Activated B cell treated with CpG ODN at 0.5 μM for 24 hours (primary cell): ENCODE measurements around the gene PLSCR4. TPM values are rescaled to one million over a fixed set of nuclear protein-coding genes. Genes with fewer than 3 reads are reported as not detected.

Source experiments
- ATAC-seq: fragments of 200-7000 bp; cut with Tn5 transposase; one replicate; pipeline ENCODE4 v1.10.0; 2021; ENCODE audit warnings: low read depth, mild to moderate bottlenecking, moderate library complexity
- CTCF ChIA-PET: fragments of 350-600 bp; sonication (Branson Sonifier 250); formaldehyde crosslinking; loops from one replicate; lab custom pipeline; 2021; ENCODE audit warnings: antibody characterized with exemption; lab: Charles Lee
- POLR2A ChIA-PET: fragments of 350-600 bp; sonication (Branson Sonifier 250); formaldehyde crosslinking; loops from one replicate; lab custom pipeline; 2021; ENCODE audit warnings: antibody characterized with exemption; lab: Charles Lee
- DNase-seq: peaks from one replicate; pipeline ENCODE4 v3.0.0; 2022
- H3K27ac Mint-ChIP-seq: one replicate; pipeline ENCODE4 v1.8.0; 2020; ENCODE audit warnings: mixed read lengths
- H3K27me3 Mint-ChIP-seq: one replicate; pipeline ENCODE4 v1.8.0; 2021; ENCODE audit warnings: mixed read lengths
- H3K36me3 Mint-ChIP-seq: one replicate; pipeline ENCODE4 v1.8.0; 2021; ENCODE audit warnings: low read depth, mixed read lengths
- H3K4me1 Mint-ChIP-seq: one replicate; pipeline ENCODE4 v1.8.0; 2021; ENCODE audit warnings: mixed read lengths
- H3K4me3 Mint-ChIP-seq: one replicate; pipeline ENCODE4 v1.8.0; 2020; ENCODE audit warnings: mild to moderate bottlenecking, mixed read lengths
- H3K9me3 Mint-ChIP-seq: one replicate; pipeline ENCODE4 v1.8.0; 2020; ENCODE audit warnings: mixed read lengths
- intact Hi-C: fragments of 100-400 bp; cut with micrococcal nuclease; formaldehyde crosslinking; loops from one replicate; pipeline ENCODE4 v1.15.1; 2024
- total RNA-seq: library from RNA; stranded (reverse); gene quantifications from 2 replicates; pipeline ENCODE4 v1.2.3, GENCODE V29; 2022
- TF ChIP-seq, protein P1 (sequence below): fragments of 200-600 bp; IDR thresholded peaks from one replicate; pipeline ENCODE4 v1.8.0; 2022; ENCODE audit warnings: antibody characterized with exemption, mild to moderate bottlenecking

PLSCR4 gene
- total RNA-seq, 1 donor from 2014 or later = not detected

DNA sequence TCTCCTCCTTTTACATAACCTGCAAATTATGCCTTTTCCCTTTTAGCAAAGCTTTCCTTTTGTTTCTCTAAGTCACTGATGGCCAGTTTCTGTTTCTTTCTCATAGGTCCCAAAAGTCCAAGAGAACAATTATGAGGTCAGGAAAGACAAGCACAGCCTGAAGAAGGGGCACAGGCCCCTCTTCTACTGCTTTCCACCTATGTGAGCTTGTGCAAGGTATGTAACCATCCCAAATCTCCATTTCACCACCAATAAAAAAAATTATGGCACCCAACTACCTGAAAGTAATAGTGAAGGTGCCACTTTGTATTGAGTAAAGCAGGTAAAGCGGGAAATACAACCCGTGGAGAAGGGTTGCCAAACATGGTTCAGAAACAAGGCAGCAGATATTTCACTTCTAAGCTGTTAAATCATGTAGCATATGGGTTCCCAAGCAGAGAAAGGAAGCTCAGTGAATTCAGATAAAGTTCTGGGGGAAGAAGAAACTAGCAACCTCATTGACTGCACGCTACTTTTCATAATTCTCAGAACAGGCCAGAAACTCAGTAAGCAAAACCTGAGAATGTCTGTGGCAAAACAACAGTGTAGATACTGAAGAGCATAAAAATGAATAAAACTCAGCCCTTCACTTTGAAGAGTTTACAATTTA lies 94.1 kb downstream of the PLSCR4 start:
- POLR2A ChIA-PET = no interaction called here
- H3K4me1 Mint-ChIP-seq = peaks cover 14% of the 10 kb centered on the region
- H3K9me3 Mint-ChIP-seq = no peaks in the 10 kb centered on the region
- no peaks in the 10 kb centered on the region for H3K36me3 Mint-ChIP-seq
- ATAC-seq = no peak
- no peak overlapping the region for H3K4me3 Mint-ChIP-seq
- CTCF ChIA-PET = interaction anchor here (1.0 kb wide), 1 partner anchor 9 kb away, joined by 3 read pairs; no protein-coding TSS in a partner anchor
- H3K27me3 Mint-ChIP-seq = peaks cover 21% of the 10 kb centered on the region
- DNase-seq = no peak
- TF ChIP-seq, protein P1, sequence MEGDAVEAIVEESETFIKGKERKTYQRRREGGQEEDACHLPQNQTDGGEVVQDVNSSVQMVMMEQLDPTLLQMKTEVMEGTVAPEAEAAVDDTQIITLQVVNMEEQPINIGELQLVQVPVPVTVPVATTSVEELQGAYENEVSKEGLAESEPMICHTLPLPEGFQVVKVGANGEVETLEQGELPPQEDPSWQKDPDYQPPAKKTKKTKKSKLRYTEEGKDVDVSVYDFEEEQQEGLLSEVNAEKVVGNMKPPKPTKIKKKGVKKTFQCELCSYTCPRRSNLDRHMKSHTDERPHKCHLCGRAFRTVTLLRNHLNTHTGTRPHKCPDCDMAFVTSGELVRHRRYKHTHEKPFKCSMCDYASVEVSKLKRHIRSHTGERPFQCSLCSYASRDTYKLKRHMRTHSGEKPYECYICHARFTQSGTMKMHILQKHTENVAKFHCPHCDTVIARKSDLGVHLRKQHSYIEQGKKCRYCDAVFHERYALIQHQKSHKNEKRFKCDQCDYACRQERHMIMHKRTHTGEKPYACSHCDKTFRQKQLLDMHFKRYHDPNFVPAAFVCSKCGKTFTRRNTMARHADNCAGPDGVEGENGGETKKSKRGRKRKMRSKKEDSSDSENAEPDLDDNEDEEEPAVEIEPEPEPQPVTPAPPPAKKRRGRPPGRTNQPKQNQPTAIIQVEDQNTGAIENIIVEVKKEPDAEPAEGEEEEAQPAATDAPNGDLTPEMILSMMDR = no peak
- H3K27ac Mint-ChIP-seq = no peak overlapping the region
- intact Hi-C loops = no loop called here

DNA sequence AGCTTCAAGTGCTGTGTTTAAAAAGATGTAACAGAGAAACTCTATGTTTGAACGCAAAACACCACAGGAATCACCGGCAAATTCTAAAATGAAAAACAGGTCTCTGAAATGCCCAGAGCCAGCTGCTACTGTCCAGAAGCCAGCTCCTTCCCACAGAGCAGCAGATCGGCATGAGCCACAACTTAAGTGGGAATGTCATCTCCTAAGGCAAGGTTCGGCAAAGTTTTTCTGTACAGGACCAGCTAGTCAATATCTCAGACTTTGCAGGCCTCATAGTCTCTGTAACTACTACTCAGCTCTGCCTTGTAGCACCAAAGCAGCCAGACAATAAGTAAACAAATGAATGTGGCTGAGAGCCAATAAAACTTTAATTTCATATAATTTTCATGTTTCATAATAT lies 94.8 kb downstream of the PLSCR4 start:
- ChIA-PET POLR2A (no interaction called here), CTCF (interaction anchor here (1.0 kb wide), 1 partner anchor 10 kb away, joined by 3 read pairs; no protein-coding TSS in a partner anchor)
- Mint-ChIP-seq H3K27me3 (peaks cover 17% of the 10 kb centered on the region), H3K9me3 (no peaks in the 10 kb centered on the region), H3K4me3 (no peak overlapping the region), H3K36me3 (no peaks in the 10 kb centered on the region), H3K27ac (no peak overlapping the region), H3K4me1 (peaks cover 8% of the 10 kb centered on the region)
- TF ChIP-seq, protein P1 = no peak
- intact Hi-C loops = no loop called here
- ATAC-seq (no peak), DNase-seq (no peak)

DNA sequence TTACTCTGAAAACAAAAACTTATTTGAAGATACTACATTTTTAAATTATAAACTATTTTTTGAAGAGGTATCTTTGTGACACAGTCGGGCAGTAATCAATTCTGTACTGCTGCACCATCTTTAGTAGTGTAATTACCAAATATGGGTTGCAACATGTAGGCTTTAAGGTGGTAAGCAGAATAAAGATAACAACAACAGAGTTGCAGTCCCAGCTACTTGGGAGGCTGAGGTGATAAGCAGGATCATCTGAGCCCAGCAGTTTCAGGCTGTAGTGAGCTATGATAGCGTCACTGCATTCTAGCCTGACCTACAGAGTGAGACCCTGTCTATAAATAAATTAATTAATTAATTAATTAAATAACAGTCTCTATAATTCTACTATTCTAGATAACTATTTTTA lies 95.9 kb downstream of the PLSCR4 start:
- POLR2A ChIA-PET = no interaction called here

DNA sequence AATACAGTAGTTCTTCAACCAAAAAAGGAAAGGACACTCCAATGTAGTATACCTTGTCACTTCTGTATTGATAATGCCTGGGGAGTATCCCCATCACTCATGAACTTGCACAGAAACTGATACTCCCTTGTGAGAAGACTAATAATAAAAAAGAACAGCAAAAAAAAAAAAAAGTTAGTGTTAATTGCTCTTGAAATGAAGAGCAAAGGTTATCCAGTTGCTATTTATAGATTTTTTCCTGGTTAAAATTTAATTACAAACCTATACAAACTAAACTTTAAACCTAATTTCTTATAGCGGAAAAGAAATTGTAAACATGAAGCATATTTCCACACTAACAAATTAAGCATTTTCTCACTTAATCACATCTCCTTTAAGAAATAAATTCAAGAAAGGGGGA lies 96.6 kb downstream of the PLSCR4 start:
- POLR2A ChIA-PET = no interaction called here
- CTCF ChIA-PET = no interaction called here
- no peaks in the 10 kb centered on the region for H3K9me3 Mint-ChIP-seq
- TF ChIP-seq, protein P1 = no peak
- DNase-seq = no peak
- peaks cover 10% of the 10 kb centered on the region for H3K27me3 Mint-ChIP-seq
- ATAC-seq = no peak
- no peaks in the 10 kb centered on the region for H3K36me3 Mint-ChIP-seq
- H3K4me3 Mint-ChIP-seq = no peak overlapping the region
- no peaks in the 10 kb centered on the region for H3K4me1 Mint-ChIP-seq
- intact Hi-C loops = no loop called here
- no peak overlapping the region for H3K27ac Mint-ChIP-seq

More for the DNA sequence above, 95.9 kb downstream of the PLSCR4 start:
- Mint-ChIP-seq H3K27ac (no peak overlapping the region), H3K4me1 (peaks cover 3% of the 10 kb centered on the region), H3K27me3 (peaks cover 13% of the 10 kb centered on the region), H3K4me3 (no peak overlapping the region), H3K9me3 (no peaks in the 10 kb centered on the region), H3K36me3 (no peaks in the 10 kb centered on the region)
- ATAC-seq = no peak
- TF ChIP-seq, protein P1 = no peak
- no peak for DNase-seq
- intact Hi-C loops = no loop called here
- CTCF ChIA-PET = no interaction called here

DNA sequence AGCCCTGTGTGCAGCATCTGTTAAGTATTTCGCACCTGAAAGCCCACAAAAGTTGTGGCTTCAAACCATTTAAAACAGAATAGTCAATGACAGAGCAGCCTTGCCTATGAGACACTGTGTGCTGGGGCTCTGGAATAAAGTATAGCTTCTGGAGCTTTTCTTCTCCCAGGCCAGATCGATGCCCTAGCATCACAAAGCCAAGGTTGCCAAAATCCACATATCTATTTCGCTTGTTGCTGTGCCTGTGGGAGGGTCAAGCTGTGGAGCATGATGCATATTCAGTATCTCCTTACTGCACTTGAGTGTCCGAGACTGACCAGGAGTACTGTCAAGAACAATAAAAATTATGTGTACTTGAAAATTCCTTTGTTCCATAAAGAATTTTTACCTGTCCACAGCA lies 97.5 kb downstream of the PLSCR4 start:
- H3K9me3 Mint-ChIP-seq = no peaks in the 10 kb centered on the region
- intact Hi-C loops = no loop called here
- no peaks in the 10 kb centered on the region for H3K36me3 Mint-ChIP-seq
- peaks cover 5% of the 10 kb centered on the region for H3K27me3 Mint-ChIP-seq
- no peak overlapping the region for H3K27ac Mint-ChIP-seq
- no peak for ATAC-seq
- no peak for DNase-seq
- ChIA-PET POLR2A (no interaction called here), CTCF (no interaction called here)
- TF ChIP-seq, protein P1 = no peak
- no peaks in the 10 kb centered on the region for H3K4me1 Mint-ChIP-seq
- no peak overlapping the region for H3K4me3 Mint-ChIP-seq
